Endothelial cell (in vitro differentiated cells): ENCODE data around the gene EPHB1. TPM values are rescaled to one million over a fixed set of nuclear protein-coding genes. Genes with fewer than 3 reads are reported as not detected.

ENCODE experiments used
- DNase-seq: peaks from one replicate; pipeline ENCODE4 v3.0.0; 2021; ENCODE audit warnings: low spot score
- H3K27ac Mint-ChIP-seq: one replicate; pipeline ENCODE4 v1.8.0; 2021; ENCODE audit warnings: mixed read lengths, inconsistent platforms; ENCODE audit not compliant: unreplicated experiment
- H3K27me3 Mint-ChIP-seq: one replicate; pipeline ENCODE4 v1.8.0; 2021; ENCODE audit warnings: mild to moderate bottlenecking, moderate library complexity, mixed read lengths, inconsistent platforms; ENCODE audit not compliant: unreplicated experiment
- H3K36me3 Mint-ChIP-seq: one replicate; pipeline ENCODE4 v1.8.0; 2021; ENCODE audit warnings: mild to moderate bottlenecking, low read depth, mixed read lengths, inconsistent platforms; ENCODE audit not compliant: unreplicated experiment
- H3K4me1 Mint-ChIP-seq: one replicate; pipeline ENCODE4 v1.8.0; 2021; ENCODE audit warnings: mild to moderate bottlenecking, mixed read lengths, inconsistent platforms; ENCODE audit not compliant: unreplicated experiment
- H3K4me3 Mint-ChIP-seq: one replicate; pipeline ENCODE4 v1.8.0; 2021; ENCODE audit warnings: mild to moderate bottlenecking, mixed read lengths, inconsistent platforms; ENCODE audit not compliant: unreplicated experiment
- H3K9me3 Mint-ChIP-seq: one replicate; pipeline ENCODE4 v1.8.0; 2021; ENCODE audit warnings: mixed read lengths, inconsistent platforms; ENCODE audit not compliant: unreplicated experiment
- total RNA-seq: library from RNA; stranded (reverse); fragmentation: NEBNext Ultra II Directional; extraction: Animal tissue kit (Norgen Biotek cat#: 25700); gene quantifications from one replicate; pipeline ENCODE4 v1.2.1, GENCODE V29; 2021; ENCODE audit not compliant: unreplicated experiment
- TF ChIP-seq, protein P1 (sequence below): fragments of 200-600 bp; sonication (generic); IDR thresholded peaks from one replicate; pipeline ENCODE4 v1.5.0; 2021; ENCODE audit warnings: antibody characterized with exemption; ENCODE audit not compliant: unreplicated experiment

EPHB1 gene
- total RNA-seq, 1 donor from 2014 or later = 5.7 TPM

DNA sequence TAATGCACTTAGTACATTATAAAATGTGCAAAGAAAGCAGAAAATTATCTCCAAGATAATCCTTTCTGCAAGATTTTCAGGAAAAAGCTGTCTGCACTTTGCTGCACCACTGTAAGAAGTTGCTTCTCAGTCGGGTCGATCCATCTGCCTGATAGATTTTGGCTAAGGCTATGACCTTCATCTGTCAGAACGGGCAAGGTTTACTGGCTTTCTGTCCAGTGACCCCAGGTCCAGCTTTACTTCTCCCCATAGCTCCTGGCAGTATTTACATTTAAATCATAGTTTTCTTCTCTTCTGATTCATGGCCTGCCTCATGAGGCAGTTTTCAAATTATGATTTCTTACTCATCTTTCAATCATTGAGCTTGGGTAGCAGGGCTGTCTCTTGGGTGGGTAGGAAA lies 422.7 kb downstream of the EPHB1 start:
- peaks cover 10% of the 10 kb centered on the region for H3K4me1 Mint-ChIP-seq
- TF ChIP-seq, protein P1, sequence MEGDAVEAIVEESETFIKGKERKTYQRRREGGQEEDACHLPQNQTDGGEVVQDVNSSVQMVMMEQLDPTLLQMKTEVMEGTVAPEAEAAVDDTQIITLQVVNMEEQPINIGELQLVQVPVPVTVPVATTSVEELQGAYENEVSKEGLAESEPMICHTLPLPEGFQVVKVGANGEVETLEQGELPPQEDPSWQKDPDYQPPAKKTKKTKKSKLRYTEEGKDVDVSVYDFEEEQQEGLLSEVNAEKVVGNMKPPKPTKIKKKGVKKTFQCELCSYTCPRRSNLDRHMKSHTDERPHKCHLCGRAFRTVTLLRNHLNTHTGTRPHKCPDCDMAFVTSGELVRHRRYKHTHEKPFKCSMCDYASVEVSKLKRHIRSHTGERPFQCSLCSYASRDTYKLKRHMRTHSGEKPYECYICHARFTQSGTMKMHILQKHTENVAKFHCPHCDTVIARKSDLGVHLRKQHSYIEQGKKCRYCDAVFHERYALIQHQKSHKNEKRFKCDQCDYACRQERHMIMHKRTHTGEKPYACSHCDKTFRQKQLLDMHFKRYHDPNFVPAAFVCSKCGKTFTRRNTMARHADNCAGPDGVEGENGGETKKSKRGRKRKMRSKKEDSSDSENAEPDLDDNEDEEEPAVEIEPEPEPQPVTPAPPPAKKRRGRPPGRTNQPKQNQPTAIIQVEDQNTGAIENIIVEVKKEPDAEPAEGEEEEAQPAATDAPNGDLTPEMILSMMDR = no peak
- H3K4me3 Mint-ChIP-seq = no peak overlapping the region
- H3K36me3 Mint-ChIP-seq = no peaks in the 10 kb centered on the region
- H3K27ac Mint-ChIP-seq = no peak overlapping the region
- H3K27me3 Mint-ChIP-seq = no peaks in the 10 kb centered on the region
- DNase-seq = no peak
- no peaks in the 10 kb centered on the region for H3K9me3 Mint-ChIP-seq

DNA sequence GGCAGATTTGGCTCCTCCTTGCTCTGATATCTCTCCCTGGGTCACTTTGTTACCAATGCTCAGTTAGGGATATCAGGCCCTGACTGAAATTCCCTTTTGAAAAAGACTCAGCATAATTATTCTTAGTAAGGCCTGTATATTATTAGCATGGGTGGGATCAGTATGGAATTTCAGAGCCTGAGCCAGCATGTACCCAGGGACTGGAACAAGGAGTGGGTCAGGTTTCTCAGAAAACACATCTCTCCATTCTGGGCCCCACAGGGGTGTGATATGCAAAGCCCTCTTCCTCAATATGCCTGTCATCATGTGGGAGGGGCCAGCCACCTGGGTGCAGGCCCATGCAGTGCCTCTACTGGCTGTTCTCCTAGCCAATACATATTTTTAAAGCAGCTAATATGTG lies 423.2 kb downstream of the EPHB1 start:
- Mint-ChIP-seq H3K4me3 (no peak overlapping the region), H3K36me3 (no peaks in the 10 kb centered on the region), H3K9me3 (no peaks in the 10 kb centered on the region), H3K27me3 (no peaks in the 10 kb centered on the region), H3K27ac (no peak overlapping the region), H3K4me1 (peaks cover 10% of the 10 kb centered on the region)
- TF ChIP-seq, protein P1 = no peak
- no peak for DNase-seq

DNA sequence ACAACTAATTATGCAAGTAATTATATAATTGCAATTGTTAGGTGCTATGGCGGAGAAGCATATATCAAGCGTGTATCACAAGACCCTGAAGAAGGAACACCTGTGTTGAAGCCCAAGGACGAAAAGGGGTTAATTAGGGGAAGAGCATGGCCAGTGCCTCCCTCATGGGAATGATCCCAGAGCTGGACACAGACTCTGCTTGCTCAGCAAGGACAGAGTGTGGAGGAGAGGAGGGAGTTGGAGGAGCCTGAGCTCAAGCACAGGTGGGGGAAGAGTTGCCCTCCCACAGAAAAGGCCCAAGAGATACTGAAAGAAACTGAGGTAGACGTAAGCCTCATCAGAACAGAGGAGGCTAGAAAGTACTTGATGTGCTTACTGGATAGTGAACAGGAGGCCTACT lies 423.7 kb downstream of the EPHB1 start:
- Mint-ChIP-seq H3K36me3 (no peaks in the 10 kb centered on the region), H3K27me3 (no peaks in the 10 kb centered on the region), H3K9me3 (no peaks in the 10 kb centered on the region), H3K4me3 (no peak overlapping the region), H3K27ac (no peak overlapping the region), H3K4me1 (peaks cover 8% of the 10 kb centered on the region)
- no peak for DNase-seq
- TF ChIP-seq, protein P1 = no peak

DNA sequence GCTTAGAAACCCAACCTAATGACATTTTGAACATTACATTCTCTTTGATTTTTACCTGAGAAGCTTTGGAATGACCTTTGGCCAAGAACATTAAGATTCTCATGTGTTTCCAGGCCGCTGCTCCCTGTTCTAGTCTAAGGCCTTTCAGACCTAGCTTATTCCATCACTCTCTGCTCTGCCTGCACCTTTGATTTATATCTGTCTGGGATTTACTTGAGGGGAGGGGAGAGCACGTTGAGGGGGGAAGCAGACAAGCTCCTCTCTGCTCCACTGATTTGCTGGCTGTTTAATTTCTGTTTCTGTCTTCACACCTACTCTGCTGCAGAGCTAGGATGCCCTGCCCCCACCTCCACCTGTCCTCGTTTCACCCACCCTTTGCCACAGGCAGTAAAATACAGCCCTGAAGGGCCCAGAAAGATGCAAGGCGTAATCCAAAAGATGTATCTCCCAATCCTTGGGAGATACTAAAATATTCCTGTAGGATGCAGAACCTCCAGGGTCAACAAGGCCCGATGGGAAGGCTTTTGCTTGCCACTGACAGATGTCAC lies 429.8 kb downstream of the EPHB1 start:
- DNase-seq = no peak
- Mint-ChIP-seq H3K36me3 (no peaks in the 10 kb centered on the region), H3K9me3 (no peaks in the 10 kb centered on the region), H3K4me1 (no peaks in the 10 kb centered on the region), H3K27me3 (no peaks in the 10 kb centered on the region), H3K27ac (no peak overlapping the region), H3K4me3 (no peak overlapping the region)
- TF ChIP-seq, protein P1 = no peak

DNA sequence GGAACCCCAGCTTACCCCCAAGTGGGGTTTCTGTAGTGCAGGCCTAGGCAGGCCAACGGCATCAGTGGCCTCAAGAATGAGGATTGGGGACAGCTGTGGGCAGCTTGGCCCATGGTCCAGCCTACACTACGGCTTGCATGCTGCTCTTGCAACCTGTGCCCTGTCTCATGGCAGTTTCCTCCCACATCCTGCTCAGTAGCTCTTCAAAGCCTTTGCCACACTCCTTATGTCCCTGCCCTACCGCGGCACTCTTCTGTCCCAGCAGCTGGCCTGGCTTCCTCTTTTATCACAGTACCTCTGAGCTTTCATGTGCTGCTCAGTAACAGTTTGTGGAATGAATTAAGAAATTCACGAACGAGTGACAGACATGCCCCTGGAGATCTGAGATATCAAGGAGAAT lies 431.0 kb downstream of the EPHB1 start:
- TF ChIP-seq, protein P1 = no peak
- Mint-ChIP-seq H3K27ac (no peak overlapping the region), H3K4me3 (no peak overlapping the region), H3K27me3 (no peaks in the 10 kb centered on the region), H3K9me3 (no peaks in the 10 kb centered on the region), H3K36me3 (no peaks in the 10 kb centered on the region), H3K4me1 (no peaks in the 10 kb centered on the region)
- no peak for DNase-seq
